Central memory CD4-positive, alpha-beta T cell (primary cell): ENCODE data around the gene CLDN10.
"Not testable (repeated sequence)": the region's sequence is repeated elsewhere in the genome, so short reads cannot be mapped to it uniquely, and the experiment has no call there.

Source experiments
- DNase-seq: peaks from one replicate; pipeline ENCODE4 v3.0.0; 2022
- total RNA-seq, 3 experiments: gene quantifications; one replicate each; lab custom pipeline; 2026; lab: John Stamatoyannopoulos, UW

Gene CLDN10
- total RNA-seq: 0 reads per million in 3 experiments

GRCh38 chr13:95552539-95553441 is at the start of gene CLDN10:
CLDN10 (plus strand) TSS chr13:95552720; CDS start chr13:95552754, 34 bp downstream.
- DNase-seq: no peak

- DNase-seq: no peak
These were observed 48.9 kb upstream of the CLDN10 start for GRCh38 chr13:95503662-95504061.

- DNase-seq: no peak
These were observed 47.3 kb upstream of the CLDN10 start for GRCh38 chr13:95505265-95505664.

- DNase-seq: no peak
These were observed 46.5 kb upstream of the CLDN10 start for GRCh38 chr13:95505986-95506385.

- no peak for DNase-seq
These were observed 44.5 kb upstream of the CLDN10 start for GRCh38 chr13:95507991-95508390.

GRCh38 chr13:95508996-95509395 is 43.5 kb upstream of the CLDN10 start:
- no peak for DNase-seq

- no peak for DNase-seq
These were observed 42.8 kb upstream of the CLDN10 start for GRCh38 chr13:95509521-95510310.

GRCh38 chr13:95510950-95511349 is 41.6 kb upstream of the CLDN10 start:
- DNase-seq: no peak

GRCh38 chr13:95512424-95512823 is 40.1 kb upstream of the CLDN10 start:
- DNase-seq: no peak

GRCh38 chr13:95512957-95513356 is 39.6 kb upstream of the CLDN10 start:
- DNase-seq: no peak

GRCh38 chr13:95515606-95516005 is 36.9 kb upstream of the CLDN10 start:
- DNase-seq: not testable (repeated sequence)

GRCh38 chr13:95516021-95516420 is 36.5 kb upstream of the CLDN10 start:
- no peak for DNase-seq

- DNase-seq: no peak
These were observed 36.0 kb upstream of the CLDN10 start for GRCh38 chr13:95516492-95516891.

- no peak for DNase-seq
These were observed 28.9 kb upstream of the CLDN10 start for GRCh38 chr13:95523598-95523997.

- DNase-seq: no peak
These were observed 28.1 kb upstream of the CLDN10 start for GRCh38 chr13:95524264-95524901.

- no peak for DNase-seq
These were observed 24.6 kb upstream of the CLDN10 start for GRCh38 chr13:95527955-95528354.

- DNase-seq: no peak
These were observed 22.3 kb upstream of the CLDN10 start for GRCh38 chr13:95530178-95530577.

- no peak for DNase-seq
These were observed 18.9 kb upstream of the CLDN10 start for GRCh38 chr13:95533545-95534160.

- DNase-seq: no peak
These were observed 17.3 kb upstream of the CLDN10 start for GRCh38 chr13:95535243-95535642.

GRCh38 chr13:95536632-95537241 is 15.8 kb upstream of the CLDN10 start:
- no peak for DNase-seq

GRCh38 chr13:95540888-95541287 is 11.6 kb upstream of the CLDN10 start:
- no peak for DNase-seq

GRCh38 chr13:95541308-95541707 is 11.2 kb upstream of the CLDN10 start:
- DNase-seq: no peak
